ENCODE data around the gene PCDHGA1. TPM values are rescaled to one million over a fixed set of nuclear protein-coding genes. Genes with fewer than 3 reads are reported as not detected.
"Not testable (repeated sequence)": the region's sequence is repeated elsewhere in the genome, so short reads cannot be mapped to it uniquely, and the experiment has no call there.

Gene PCDHGA1
- polyA plus RNA-seq, 3 donors = 0.81 to 1.7 (median 1.0) TPM

GRCh38 chr5:141432308-141432707, 102.0 kb downstream of the PCDHGA1 start:
- DNase-seq = not testable (repeated sequence)

- DNase-seq = not testable (repeated sequence)
Measured at GRCh38 chr5:141432726-141433125, 102.4 kb downstream of the PCDHGA1 start.

GRCh38 chr5:141434006-141434405, 103.7 kb downstream of the PCDHGA1 start:
- no peak for DNase-seq

- DNase-seq = no peak
Measured at GRCh38 chr5:141437221-141437620, 106.9 kb downstream of the PCDHGA1 start.

DNA sequence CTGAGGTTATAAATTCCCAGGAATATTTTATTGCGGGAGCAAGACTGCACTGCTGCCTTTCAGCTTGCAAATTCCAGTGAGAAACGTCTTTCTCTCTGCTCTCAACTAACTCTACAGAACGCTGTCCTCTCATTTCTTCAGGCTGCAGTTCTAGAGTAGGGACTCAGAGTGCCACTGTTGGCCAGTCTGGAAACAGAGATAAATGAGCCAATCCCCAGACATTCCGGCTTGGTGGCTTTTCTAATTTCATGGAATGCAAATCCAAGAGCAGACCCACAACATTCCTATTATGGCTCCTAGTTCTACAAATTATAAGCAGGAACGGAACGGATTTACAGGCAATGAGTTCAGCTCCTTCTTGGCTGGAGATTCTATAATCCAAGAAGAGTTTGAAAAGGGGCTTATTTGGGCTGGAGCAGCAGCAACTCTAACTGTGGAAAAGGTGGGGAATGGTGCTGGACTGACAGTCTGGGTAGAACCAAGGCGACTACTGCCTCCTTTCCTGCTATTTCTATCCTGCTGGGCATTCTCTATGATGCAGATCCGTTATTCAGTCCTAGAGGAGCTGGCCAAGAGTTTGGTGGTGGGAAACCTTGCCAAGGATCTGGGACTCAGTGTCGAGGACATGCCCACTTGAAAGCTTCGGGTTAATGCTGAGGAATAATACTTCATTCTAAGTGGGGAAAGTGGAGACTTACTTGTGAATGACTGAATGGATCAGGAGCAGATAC, 109.3 kb downstream of the PCDHGA1 start:
- no peak for DNase-seq

DNA sequence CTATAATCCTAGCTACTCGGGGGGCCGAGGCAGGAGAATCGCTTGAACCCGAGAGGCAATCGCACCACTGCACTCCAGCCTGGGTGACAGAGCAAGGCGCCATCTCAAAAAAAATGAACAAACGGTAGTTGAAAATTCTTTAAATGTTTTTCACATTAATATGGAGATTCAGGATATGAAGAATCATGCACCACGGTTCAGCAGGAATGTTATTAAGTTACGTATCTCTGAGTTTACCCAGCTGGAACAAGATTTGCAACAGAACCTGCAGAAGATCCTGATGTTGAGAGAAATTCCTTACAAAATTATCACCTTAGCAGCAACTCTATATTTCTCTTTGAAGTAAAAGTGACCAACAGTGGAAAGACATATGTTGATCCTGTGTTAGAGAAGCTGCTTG, 110.0 kb downstream of the PCDHGA1 start:
- DNase-seq = no peak

GRCh38 chr5:141441571-141442170, 111.4 kb downstream of the PCDHGA1 start:
- DNase-seq = no peak

DNA sequence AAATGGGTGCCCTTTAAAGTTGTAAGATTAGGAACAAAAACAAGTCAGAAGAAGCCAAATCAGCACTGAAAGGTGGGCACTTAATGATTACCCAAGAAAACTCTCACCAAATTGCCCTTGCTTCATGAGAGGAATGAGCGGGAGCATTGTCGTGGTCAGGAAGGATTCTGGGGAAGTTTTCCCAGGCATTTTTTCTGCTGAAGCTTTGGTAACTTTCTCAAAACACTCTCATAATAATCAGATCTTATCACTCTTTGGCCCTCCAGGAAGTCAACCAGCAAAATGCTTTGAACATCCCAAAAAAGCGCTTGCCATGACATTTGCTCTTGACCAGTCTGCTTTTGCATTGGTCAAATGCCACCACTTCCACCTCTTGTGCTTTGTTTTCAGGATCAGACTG, 135.0 kb downstream of the PCDHGA1 start:
- DNase-seq = no peak

- peak; percentile 94 for DNase-seq
Measured at GRCh38 chr5:141475625-141476131, 145.4 kb downstream of the PCDHGA1 start, which contains the start of gene PCDHGC3. Gene PCDHGC3, plus strand, starts transcription at chr5:141475966. Its CDS starts 151 bp downstream, at chr5:141476117.

GRCh38 chr5:141476132-141476911, 146.0 kb downstream of the PCDHGA1 start:
- DNase-seq = peak; percentile 84

DNA sequence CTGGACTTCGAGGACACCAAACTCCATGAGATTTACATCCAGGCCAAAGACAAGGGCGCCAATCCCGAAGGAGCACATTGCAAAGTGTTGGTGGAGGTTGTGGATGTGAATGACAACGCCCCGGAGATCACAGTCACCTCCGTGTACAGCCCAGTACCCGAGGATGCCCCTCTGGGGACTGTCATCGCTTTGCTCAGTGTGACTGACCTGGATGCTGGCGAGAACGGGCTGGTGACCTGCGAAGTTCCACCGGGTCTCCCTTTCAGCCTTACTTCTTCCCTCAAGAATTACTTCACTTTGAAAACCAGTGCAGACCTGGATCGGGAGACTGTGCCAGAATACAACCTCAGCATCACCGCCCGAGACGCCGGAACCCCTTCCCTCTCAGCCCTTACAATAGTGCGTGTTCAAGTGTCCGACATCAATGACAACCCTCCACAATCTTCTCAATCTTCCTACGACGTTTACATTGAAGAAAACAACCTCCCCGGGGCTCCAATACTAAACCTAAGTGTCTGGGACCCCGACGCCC, 146.8 kb downstream of the PCDHGA1 start:
- DNase-seq = no peak

- no peak for DNase-seq
Measured at GRCh38 chr5:141477815-141478214, 147.5 kb downstream of the PCDHGA1 start.

- no peak for DNase-seq
Measured at GRCh38 chr5:141478321-141478945, 148.1 kb downstream of the PCDHGA1 start.

- no peak for DNase-seq
Measured at GRCh38 chr5:141479776-141480175, 149.5 kb downstream of the PCDHGA1 start.

DNA sequence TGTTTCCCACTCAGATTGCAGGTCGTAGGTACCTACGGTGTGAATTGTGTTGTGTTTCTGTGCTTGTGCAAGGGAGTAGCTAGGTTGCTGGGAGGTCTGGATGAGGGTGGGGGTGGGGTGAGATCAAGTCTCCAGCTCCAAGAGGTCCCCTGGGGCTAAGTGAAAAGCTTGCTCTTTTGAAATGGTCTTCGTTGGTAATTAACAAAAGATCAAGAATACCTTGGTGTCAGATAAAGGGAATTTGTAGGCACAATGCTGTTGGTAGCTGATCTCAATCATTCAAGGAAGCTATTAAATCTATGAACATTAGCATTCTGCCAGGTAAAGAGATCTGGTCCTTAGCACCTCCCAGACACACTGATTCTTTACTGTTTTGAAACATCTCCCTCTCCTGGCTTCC, 153.6 kb downstream of the PCDHGA1 start:
- DNase-seq = no peak

DNA sequence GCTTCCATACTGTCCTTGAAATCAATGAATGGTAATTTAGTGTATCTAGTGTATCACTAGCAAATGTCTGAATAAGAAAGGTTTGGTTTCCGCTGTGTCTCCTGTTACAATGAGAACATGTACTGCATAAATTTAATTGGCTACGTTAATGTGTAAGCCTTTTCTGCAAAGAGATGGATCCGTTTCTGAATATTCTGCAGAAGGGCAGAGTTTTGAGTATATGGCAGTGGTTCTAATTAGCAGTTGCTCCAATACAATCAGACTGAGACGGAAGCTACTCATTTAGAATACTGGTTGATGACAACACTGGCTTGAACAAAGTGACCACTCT, 154.0 kb downstream of the PCDHGA1 start:
- DNase-seq = no peak

DNA sequence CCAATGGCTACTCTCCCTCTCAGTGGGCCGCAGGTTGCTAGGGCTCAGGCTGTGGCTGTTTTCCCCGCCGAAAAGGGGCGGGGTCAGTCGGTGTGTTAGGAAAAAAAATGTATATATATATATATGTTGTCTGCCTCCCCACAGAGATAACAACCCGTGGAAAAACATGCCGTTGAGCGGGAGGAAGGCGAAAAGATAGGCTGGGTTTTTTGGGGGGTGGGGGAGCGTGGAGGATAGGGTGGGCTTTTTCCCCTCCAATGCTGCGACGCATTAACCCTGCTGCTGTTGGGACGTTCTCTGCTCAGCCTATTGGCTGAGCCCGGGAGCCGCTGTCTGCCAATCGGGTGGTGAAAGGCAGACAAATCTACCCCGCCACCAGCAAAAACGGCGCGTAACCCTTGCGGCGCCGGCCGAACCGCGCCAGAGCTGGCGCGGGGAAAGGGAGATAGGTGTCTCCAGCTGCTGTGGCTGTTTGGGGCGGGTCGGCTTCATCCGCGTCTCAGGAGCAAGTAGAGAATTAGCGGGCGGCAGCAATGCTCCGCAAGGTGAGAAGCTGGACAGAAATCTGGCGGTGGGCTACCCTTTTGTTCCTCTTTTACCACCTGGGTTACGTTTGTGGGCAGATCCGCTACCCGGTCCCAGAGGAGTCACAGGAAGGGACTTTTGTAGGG, 154.5 kb downstream of the PCDHGA1 start, which contains the start of gene PCDHGC4:
PCDHGC4 (plus strand) TSS at position 390 of the 671 bp plus-strand sequence; CDS start at position 534, 144 bp downstream.
- no peak for DNase-seq

DNA sequence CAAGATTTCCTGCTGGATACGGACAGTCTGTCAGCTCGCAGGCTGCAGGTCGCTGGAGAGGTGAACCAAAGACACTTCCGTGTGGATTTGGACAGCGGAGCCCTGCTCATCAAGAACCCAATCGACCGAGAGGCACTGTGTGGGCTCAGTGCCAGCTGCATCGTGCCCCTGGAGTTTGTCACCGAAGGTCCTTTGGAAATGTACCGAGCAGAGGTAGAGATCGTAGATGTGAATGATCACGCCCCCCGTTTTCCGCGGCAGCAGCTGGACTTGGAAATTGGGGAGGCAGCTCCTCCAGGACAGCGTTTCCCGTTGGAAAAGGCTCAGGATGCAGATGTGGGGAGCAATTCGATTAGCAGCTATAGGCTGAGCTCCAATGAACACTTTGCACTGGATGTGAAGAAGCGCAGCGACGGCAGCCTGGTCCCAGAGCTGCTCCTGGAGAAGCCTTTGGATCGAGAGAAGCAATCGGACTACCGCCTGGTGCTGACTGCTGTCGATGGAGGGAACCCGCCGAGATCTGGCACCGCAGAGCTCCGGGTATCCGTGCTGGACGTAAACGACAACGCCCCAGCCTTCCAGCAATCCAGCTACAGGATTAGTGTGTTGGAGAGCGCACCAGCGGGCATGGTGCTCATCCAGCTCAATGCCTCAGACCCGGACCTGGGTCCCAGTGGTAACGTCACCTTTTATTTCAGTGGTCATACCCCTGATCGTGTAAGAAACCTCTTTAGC, 155.2 kb downstream of the PCDHGA1 start:
- DNase-seq = no peak

- no peak for DNase-seq
Measured at GRCh38 chr5:141486091-141486490, 155.8 kb downstream of the PCDHGA1 start.

- DNase-seq = no peak
Measured at GRCh38 chr5:141487131-141487530, 156.8 kb downstream of the PCDHGA1 start.

All from renal pelvis (tissue), 4 donors.